HG03280 (cell line): Measurements from ENCODE around the gene BACE2.
"Not testable (repeated sequence)": the region's sequence is repeated elsewhere in the genome, so short reads cannot be mapped to it uniquely, and the experiment has no call there.

Experiments used
- ATAC-seq: cut with Tn5 transposase; IDR thresholded peaks from one replicate; pipeline ENCODE4 v1.9.1; 2021; ENCODE audit warnings: mild to moderate bottlenecking, moderate library complexity; ENCODE audit not compliant: unreplicated experiment

Gene BACE2

DNA sequence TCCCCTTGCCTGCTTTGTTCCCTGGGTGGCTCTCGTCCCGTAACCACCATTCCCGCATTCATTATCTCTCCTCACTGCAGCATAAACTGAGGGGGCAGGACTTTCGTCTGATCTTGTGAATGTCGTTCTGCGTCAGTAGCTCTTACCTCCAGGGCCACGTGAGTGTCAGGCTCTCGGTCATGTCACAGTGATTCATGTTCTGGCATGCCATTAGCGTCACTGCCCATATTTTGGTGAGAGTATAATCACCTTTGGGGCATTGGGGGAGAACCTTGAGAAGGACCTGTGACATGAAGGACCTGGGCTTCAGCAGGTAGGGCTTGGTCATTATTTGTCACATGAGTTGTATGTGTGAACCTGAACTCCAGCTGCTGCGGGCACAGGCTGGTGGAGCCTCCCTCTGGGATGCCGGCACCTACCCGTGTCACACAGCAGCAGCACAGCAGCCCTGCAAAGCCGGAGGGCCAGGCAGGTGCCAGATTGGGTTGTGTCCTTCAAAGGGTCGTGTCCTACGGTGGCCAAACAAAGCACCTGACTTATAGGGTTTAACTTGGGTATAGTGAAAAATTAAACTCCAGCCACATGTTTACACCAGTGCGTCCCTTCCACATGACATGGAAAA is 68.5 kb downstream of the BACE2 start:
- no peak for ATAC-seq

DNA sequence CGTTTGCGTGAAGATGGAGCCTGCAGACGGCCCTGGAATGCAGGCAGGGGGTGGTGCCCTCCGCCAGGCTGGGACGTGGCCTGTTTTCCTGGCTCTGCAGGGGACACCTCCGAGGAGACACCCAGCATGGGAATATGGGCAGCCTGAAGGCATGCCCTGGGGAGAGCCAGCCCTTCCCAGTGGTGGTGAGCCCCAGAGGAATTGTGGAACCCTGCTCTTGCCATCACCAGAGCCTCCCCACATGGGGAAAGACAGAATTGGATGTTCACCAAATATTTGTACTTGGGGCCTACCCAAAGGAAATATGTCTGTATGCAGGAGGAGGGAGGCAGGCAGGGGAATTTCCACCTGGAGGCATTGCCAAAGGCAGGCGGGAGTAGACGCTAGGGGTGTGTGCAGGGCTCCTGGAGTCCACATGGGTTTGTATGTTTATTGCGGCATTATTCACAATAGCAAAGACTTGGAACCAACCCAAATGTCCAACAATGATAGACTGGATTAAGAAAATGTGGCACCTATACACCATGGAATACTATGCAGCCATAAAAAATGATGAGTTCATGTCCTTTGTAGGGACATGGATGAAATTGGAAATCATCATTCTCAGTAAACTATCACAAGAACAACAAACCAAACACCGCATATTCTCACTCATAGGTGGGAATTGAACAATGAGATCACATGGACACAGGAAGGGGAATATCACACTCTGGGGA is 70.3 kb downstream of the BACE2 start:
- ATAC-seq, result not testable (repeated sequence)

DNA sequence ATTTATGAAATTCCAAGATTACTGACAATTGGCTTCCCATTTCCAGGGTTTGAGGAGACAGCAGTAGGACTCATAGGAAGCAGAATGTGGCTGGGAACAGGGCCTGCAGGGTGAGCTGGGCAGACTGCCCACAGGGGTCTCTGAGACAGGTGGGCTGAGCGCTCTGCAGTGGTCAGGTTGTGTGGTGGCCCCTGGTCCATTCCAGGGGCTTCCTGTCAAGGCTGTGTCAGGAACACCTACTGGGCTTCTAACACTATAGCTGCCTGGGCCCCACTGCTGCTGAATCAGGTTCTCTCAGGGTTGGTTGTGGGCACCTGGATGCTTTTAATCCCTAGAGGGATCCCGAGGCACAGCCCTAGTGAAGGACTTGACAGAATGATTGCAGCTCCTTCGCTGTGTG is 72.1 kb downstream of the BACE2 start:
- ATAC-seq, result no peak

DNA sequence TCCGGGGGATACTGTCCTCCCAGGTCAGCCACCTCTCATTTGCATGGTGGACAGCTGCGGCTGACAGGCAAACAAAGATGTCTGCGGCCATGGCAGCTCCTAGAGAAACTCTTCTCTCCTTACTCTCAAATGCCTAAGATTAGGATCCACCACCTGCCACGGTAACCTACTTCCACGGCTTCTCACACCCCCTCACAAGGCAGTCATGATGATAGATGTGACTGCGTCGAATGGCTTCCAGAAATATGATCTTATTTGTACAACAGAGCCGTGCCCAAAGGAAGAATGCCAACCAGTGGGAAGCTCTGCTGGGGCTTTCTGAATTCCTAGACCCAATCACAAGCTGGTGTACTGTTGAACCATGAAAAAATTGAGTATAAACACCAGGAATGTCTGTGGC is 73.4 kb downstream of the BACE2 start:
- ATAC-seq, result no peak

DNA sequence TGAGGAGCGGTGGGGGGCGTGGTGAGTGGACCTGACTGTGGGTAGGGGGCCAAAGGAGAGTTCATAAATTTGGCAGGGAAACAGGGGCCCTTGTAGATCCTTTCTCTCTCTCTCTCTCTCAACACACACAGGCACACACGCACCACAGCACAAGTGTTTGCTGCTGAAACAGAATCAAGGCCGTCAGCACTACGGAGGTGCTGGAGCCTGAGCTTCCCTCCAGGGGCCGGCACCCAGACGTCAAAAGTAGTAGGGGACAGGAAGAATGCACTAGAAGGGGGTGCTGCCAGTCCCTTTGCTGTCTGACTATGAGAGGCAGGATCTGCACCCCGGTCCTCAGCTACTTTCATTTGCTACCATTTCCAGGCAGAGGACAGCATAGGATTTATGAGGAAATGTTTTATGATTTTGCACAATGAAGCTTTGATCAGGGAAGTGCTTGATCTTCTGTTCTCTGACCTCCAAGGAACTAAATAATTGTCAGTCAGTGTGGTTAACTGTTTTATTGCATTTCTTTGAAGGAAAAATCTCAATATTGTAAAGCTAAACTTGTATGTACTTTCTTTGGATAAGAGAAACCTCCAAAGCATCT is 74.4 kb downstream of the BACE2 start:
- ATAC-seq, result no peak

DNA sequence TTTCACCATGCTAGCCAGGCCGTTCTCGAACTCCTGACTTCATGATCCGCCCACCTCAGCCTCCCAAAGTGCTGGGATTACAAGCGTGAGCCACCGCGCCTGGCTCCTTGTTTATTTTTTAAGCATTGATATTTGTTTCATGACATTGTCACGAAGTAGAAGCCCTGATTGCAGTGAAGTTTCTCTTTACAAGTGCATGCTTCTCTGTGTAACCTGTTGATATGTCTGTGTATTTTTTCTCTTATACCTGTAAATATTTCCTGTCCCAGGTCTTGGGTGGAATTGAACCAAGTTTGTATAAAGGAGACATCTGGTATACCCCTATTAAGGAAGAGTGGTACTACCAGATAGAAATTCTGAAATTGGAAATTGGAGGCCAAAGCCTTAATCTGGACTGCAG is 75.1 kb downstream of the BACE2 start:
- ATAC-seq, result no peak

DNA sequence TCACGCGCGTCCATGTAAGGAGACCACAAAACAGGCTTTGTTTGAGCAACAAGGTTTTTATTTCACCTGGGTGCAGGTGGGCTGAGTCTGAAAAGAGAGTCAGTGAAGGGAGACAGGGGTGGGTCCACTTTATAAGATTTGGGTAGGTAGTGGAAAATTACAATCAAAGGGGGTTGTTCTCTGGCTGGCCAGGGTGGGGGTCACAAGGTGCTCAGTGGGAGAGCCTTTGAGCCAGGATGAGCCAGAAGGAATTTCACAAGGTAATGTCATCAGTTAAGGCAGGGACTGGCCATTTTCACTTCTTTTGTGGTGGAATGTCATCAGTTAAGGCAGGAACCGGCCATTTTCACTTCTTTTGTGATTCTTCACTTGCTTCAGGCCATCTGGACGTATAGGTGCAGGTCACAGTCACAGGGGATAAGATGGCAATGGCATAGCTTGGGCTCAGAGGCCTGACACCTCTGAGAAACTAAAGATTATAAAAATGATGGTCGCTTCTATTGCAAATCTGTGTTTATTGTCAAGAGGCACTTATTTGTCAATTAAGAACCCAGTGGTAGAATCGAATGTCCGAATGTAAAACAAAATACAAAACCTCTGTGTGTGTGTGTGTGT is 76.4 kb downstream of the BACE2 start:
- ATAC-seq, result not testable (repeated sequence)

DNA sequence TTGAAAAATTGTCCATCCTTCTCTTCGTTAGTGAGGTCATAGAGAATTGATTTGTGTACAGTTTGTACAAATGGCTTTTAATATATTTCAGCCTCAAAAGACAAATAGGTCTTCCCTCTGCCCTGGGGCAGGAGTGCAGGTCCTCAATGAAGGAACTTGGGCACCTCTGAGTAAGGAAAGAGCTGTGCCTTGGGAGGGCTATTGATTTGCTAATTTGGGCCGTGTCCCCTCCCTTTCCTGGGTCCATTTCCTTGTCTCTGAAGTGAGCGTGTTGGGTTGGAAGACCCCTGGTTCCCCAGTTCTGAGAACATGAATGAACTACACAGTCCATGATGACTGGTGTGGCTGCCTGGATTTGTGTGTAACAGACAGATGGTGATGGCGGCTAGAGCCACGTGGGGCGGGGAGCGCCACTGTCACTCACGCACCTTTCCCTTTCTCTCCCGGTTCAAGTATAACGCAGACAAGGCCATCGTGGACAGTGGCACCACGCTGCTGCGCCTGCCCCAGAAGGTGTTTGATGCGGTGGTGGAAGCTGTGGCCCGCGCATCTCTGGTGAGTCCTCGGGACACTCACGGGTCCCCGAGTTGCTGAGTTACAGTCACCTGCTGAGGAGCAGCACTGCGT is 77.7 kb downstream of the BACE2 start:
- ATAC-seq, result no peak

DNA sequence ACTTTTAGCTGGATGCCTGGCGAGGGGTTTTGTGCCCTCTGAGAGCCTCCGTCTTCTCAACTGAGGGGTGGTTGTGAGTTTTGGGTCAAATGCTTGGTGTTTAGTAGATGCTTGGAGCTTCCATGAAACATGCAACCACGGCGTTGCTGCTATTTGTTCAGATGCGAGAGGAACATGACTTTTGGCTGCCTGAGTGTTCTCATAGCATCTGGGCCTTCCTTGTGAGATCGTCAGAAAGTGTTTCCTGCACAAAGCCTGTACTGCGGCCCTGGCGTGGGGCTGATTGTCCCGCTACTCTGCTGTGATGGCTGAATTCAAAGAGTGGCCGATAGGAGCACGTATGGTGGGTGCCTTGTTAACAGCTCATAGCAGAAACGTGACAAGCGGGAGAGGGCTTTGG is 78.8 kb downstream of the BACE2 start:
- no peak for ATAC-seq

DNA sequence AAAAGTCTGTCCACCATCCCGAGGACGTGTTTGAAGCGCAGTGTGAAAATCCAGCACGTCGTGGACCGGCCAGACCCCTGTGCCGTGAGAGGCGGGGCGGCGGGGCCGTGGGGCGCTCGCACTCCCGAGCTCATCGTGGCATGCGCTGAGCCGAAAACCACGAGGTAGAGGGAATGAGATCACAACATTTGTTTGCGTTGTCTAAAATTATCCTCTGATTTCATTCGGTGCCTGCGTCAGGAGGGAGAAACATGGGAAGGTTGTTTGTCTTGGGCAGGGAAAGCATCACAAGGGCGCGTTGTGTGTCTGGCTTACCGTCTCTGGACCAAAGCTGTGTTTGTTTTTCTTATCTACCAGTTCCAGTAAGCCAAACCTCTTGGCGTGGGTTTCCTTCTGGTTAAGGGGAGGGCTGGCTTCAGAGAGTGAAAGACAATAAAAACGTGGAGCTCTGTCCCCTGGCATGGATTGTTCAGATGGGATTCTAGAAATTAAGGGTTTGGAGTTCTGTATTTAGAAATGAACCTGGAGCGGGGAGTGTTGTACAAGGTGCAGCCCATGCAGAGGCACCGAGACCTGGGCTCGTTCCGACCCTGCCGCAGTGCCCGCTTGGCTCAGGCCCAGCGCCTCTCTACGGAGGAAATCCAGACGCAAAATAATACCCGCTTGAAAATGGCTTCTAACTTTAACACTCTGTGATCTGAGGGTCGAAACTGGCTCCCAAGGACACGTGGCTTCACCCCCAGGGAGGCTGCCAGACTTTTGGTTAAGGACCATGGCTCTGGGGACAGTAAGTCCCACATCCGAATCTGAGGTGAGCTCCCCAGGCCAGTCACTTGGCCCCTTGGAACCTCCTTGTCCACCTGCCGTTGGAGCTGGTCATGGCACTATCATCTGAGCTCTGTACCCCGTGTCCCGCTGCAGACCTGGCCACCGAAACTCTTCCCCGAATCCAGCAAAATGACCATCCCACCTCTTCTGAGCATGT is 79.9 kb downstream of the BACE2 start:
- no peak for ATAC-seq

DNA sequence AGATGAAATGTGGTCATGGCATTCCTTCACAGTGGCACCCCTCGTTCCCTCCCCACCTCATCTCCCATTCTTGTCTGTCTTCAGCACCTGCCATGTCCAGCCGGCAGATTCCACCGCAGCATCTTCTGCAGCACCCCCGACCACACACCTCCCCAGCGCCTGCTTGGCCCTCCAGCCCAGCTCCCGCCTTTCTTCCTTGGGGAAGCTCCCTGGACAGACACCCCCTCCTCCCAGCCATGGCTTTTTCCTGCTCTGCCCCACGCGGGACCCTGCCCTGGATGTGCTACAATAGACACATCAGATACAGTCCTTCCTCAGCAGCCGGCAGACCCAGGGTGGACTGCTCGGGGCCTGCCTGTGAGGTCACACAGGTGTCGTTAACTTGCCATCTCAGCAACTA is 81.5 kb downstream of the BACE2 start:
- ATAC-seq, result no peak

DNA sequence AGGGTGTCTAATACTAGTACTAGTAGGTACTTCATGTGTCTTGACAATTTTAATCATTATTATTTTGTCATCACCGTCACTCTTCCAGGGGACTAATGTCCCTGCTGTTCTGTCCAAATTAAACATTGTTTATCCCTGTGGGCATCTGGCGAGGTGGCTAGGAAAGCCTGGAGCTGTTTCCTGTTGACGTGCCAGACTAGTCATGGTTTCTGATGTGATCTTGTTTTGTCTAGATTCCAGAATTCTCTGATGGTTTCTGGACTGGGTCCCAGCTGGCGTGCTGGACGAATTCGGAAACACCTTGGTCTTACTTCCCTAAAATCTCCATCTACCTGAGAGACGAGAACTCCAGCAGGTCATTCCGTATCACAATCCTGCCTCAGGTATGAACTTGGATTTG is 82.6 kb downstream of the BACE2 start:
- ATAC-seq, result no peak

DNA sequence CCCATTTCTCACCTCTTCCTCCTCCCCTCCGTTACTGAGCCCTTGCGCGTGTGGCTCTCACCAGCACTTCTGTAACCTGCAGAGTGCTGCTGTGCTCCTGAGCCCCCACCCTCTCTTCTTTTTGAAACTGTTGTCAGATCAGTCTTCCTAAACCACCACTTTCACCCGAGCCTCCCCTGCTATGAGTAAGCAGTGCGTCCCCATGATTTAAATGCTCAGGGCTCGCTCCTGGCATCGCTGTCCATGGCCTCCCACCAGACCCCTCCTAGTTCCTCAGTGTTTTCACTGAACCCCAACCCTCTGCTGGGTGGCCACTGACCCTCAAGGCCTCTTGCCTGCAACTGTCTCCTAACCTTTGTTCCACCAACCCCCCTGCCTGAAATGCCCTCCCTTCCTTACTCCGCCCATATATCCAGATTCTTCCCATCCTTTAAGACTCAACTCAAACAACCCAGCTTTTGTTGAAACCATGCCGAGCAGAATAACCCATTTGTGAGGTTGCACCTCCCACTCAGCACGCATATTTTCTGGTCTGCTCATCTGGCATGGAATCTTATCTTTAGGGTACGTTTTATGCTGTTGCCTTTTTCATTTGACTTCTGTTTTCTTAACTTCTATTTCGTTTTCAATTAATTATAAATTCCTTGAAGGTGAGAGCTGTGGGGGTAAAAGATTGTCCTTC is 84.1 kb downstream of the BACE2 start:
- no peak for ATAC-seq

DNA sequence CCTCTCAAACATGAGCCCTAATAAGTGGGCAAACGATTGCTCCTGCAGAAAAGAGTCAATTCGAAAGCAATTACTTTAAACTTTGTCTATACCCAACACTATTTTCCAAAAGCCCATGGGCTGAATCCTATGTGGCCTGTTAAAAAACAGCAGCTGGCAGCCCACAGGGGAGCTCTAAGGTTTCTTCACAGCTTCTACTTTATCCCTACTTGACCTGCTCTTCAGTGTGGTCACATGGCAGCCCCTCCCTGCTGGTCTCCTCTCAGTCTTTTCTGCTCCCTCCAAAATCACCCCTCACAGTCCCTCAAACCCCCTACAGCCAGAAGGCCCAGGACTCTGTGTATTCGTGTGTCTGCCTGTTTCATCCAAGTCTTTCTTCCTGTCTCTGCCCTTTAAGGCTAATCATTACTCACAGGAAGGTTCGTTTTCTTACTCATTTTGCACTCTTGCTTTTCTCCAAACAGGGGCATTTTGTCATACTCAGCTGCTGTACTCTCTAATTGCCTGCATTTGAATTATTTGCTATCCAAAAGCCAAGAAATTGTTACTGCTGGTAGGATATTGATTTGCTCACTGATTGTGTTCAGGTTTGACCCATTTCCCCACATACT is 86.2 kb downstream of the BACE2 start:
- ATAC-seq, result no peak

DNA sequence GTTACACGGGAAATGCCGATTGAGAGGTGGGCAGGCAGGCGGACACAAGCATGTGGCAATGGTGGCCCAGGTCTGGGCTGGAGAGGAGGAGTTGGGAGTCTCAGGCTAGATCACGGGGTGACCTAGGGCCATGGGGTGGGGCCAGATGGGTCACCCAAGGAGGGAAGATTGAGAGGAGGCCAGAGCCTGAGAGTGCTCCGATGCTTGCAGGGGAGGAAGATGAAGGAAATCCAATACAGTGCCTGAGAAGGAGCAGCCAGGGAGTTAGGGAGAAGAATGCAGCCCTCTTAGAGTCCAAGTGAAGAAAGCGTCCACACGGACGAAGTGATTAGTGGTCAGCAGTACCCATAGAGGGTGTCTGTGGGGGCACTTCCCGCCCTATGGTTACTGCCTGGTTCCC is 87.2 kb downstream of the BACE2 start:
- ATAC-seq, result no peak

DNA sequence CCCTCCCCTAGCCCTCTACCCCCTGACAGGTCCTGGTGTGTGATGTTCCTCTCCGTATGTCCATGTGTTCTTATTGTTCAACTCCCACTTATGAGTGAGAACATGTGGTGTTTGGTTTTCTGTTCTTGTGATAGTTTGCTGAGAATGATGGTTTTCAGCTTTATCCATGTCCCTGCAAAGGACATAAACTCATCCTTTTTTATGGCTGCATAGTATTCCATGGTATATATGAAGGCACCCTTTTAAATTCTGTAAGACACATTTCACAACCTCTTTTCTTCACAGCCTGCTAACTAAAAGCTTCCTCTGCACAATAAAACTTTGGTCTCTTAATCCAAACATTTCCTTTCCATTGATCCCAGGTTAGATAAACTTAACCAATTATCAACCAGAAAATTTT is 88.3 kb downstream of the BACE2 start:
- ATAC-seq, result not testable (repeated sequence)

DNA sequence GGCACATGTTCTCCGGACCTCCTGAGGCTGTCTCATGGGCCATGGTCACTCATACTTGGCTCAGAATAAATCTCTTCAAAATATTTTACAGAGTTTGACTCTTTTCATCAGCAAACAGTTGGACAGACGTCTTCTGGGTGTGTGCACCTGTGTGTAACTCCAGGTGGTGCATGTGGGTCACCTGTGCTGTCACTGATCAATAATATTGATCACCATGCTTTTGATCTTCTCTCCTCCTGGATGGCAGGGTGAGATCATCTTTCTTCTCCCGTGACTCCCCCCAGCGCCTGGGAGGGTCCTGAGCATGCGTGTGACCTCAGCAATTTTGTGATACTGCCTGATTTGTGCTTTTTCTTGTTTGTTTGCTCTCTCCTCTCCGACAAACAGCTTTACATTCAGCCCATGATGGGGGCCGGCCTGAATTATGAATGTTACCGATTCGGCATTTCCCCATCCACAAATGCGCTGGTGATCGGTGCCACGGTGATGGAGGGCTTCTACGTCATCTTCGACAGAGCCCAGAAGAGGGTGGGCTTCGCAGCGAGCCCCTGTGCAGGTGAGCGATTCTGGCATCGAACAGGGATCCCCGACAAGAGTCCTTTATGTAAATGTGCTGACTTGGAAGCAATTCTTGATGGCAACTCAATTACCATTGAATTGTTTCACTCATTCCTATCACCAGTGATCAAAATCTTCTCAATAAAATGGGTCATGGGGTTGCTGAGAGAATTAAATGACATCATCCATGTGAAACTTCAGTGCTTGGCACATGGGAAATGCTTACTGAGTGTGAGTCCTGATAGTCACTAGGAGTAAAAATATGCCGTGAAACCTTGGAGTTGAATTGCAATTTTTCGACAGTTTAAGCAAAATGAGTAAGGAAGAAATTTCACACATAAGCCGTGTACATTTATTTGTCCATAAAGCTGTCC is 89.1 kb downstream of the BACE2 start:
- no peak for ATAC-seq

DNA sequence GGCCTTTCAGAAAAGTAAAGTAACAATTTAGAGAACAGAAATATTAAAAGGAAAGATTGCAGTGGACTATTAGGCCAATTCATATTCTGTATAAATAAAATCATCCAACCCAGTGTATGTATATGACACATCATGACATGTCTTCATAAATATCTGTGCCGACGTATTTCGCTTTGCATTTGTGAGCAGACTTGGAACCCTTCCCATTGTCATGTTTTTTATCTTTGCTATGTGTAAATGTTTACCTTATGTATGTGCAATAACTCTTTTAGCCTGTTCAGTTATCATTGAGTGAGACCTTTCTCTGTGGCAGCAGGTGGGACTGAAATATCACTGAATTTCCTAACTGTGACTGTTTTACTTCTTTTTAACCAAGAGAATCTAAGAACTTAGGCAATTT is 90.7 kb downstream of the BACE2 start:
- ATAC-seq, result no peak
